ENCODE measurements around the gene GABRR2. TPM values are rescaled to one million over a fixed set of nuclear protein-coding genes. Genes with fewer than 3 reads are reported as not detected.

The GABRR2 gene
- polyA plus RNA-seq, 2 donors = 0.08 to 0.12 TPM

- no peaks in the 10 kb centered on the region for H3K36me3 ChIP-seq (ENCODE audit: control insufficient read depth in 2 of 2, insufficient read depth in 2 of 2, low read length in 1 of 2)
- H3K27me3 ChIP-seq (ENCODE audit: control insufficient read depth in 1 of 2, insufficient read depth in 2 of 2, low read length in 2 of 2) = no peaks in the 10 kb centered on the region
- H3K27ac ChIP-seq (ENCODE audit: low read depth in 2 of 2, low read length in 1 of 2) = peak overlapping the region; percentile 94 to 97
- H3K4me3 ChIP-seq (ENCODE audit: low read depth in 1 of 2, low read length in 2 of 2) = peak overlapping the region; percentile 80 to 98
- peaks cover 0 to 8% of the 10 kb centered on the region in 2 donors for H3K4me1 ChIP-seq (ENCODE audit: control insufficient read depth in 2 of 2, insufficient read depth in 2 of 2, low read length in 1 of 2)
- H3K9me3 ChIP-seq (ENCODE audit: control insufficient read depth in 2 of 2, insufficient read depth in 1 of 2, low read depth in 1 of 2, low read length in 1 of 2) = no peaks in the 10 kb centered on the region
- 41 to 49% methylated on average over 27 of the region's 27 CpGs for WGBS, 2 donors
Observed at GRCh38 chr6:89353118-89353556, 38.0 kb upstream of the GABRR2 start.

GRCh38 chr6:89352278-89353117, 37.4 kb upstream of the GABRR2 start, which contains the start of gene UBE2J1:
Gene UBE2J1 (minus strand): TSS chr6:89352722. CDS start chr6:89352569, 153 bp downstream.
- Histone ChIP-seq H3K27ac (ENCODE audit: low read depth in 2 of 2, low read length in 1 of 2) (peak within 1 kb of the TSS; percentile 94 to 97), H3K4me1 (ENCODE audit: control insufficient read depth in 2 of 2, insufficient read depth in 2 of 2, low read length in 1 of 2) (peaks cover 0 to 8% of the 10 kb centered on the region in 2 donors), H3K4me3 (ENCODE audit: low read depth in 1 of 2, low read length in 2 of 2) (peak within 1 kb of the TSS; percentile 80 to 98), H3K27me3 (ENCODE audit: control insufficient read depth in 1 of 2, insufficient read depth in 2 of 2, low read length in 2 of 2) (no peaks in the 10 kb centered on the region), H3K36me3 (ENCODE audit: control insufficient read depth in 2 of 2, insufficient read depth in 2 of 2, low read length in 1 of 2) (no peaks in the 10 kb centered on the region), H3K9me3 (ENCODE audit: control insufficient read depth in 2 of 2, insufficient read depth in 1 of 2, low read depth in 1 of 2, low read length in 1 of 2) (no peaks in the 10 kb centered on the region)
- 0% methylated on average over 48 to 102 of the region's 102 CpGs for WGBS, 2 donors

- Histone ChIP-seq H3K4me1 (ENCODE audit: control insufficient read depth in 2 of 2, insufficient read depth in 2 of 2, low read length in 1 of 2) (peaks cover 0 to 8% of the 10 kb centered on the region in 2 donors), H3K27ac (ENCODE audit: low read depth in 2 of 2, low read length in 1 of 2) (peak overlapping the region; percentile 94 to 97), H3K36me3 (ENCODE audit: control insufficient read depth in 2 of 2, insufficient read depth in 2 of 2, low read length in 1 of 2) (no peaks in the 10 kb centered on the region), H3K9me3 (ENCODE audit: control insufficient read depth in 2 of 2, insufficient read depth in 1 of 2, low read depth in 1 of 2, low read length in 1 of 2) (no peaks in the 10 kb centered on the region), H3K4me3 (ENCODE audit: low read depth in 1 of 2, low read length in 2 of 2) (peak overlapping the region; percentile 80 to 98), H3K27me3 (ENCODE audit: control insufficient read depth in 1 of 2, insufficient read depth in 2 of 2, low read length in 2 of 2) (no peaks in the 10 kb centered on the region)
- WGBS, 2 donors = 0 to 1% methylated on average over 12 of the region's 12 CpGs
Observed at GRCh38 chr6:89351671-89352277, 36.7 kb upstream of the GABRR2 start.

- Histone ChIP-seq H3K27me3 (ENCODE audit: control insufficient read depth in 1 of 2, insufficient read depth in 2 of 2, low read length in 2 of 2) (no peaks in the 10 kb centered on the region), H3K36me3 (ENCODE audit: control insufficient read depth in 2 of 2, insufficient read depth in 2 of 2, low read length in 1 of 2) (no peaks in the 10 kb centered on the region), H3K4me1 (ENCODE audit: control insufficient read depth in 2 of 2, insufficient read depth in 2 of 2, low read length in 1 of 2) (peaks cover 0 to 8% of the 10 kb centered on the region in 2 donors), H3K4me3 (ENCODE audit: low read depth in 1 of 2, low read length in 2 of 2) (peak overlapping the region in 1 of 2 donors; percentile 80), H3K27ac (ENCODE audit: low read depth in 2 of 2, low read length in 1 of 2) (peak overlapping the region in 1 of 2 donors; percentile 27), H3K9me3 (ENCODE audit: control insufficient read depth in 2 of 2, insufficient read depth in 1 of 2, low read depth in 1 of 2, low read length in 1 of 2) (no peaks in the 10 kb centered on the region)
- WGBS, 2 donors = 46 to 51% methylated on average over 4 of the region's 4 CpGs
Observed at GRCh38 chr6:89350281-89350966, 35.3 kb upstream of the GABRR2 start.

- Histone ChIP-seq H3K27ac (ENCODE audit: low read depth in 2 of 2, low read length in 1 of 2) (no peak overlapping the region), H3K36me3 (ENCODE audit: control insufficient read depth in 2 of 2, insufficient read depth in 2 of 2, low read length in 1 of 2) (no peaks in the 10 kb centered on the region), H3K9me3 (ENCODE audit: control insufficient read depth in 2 of 2, insufficient read depth in 1 of 2, low read depth in 1 of 2, low read length in 1 of 2) (no peaks in the 10 kb centered on the region), H3K4me3 (ENCODE audit: low read depth in 1 of 2, low read length in 2 of 2) (no peak overlapping the region), H3K27me3 (ENCODE audit: control insufficient read depth in 1 of 2, insufficient read depth in 2 of 2, low read length in 2 of 2) (no peaks in the 10 kb centered on the region), H3K4me1 (ENCODE audit: control insufficient read depth in 2 of 2, insufficient read depth in 2 of 2, low read length in 1 of 2) (peaks cover 0 to 8% of the 10 kb centered on the region in 2 donors)
- WGBS, 2 donors = 98% methylated on average over 1 of the region's 1 CpG
Observed at GRCh38 chr6:89348372-89348771, 33.3 kb upstream of the GABRR2 start.

- Histone ChIP-seq H3K9me3 (ENCODE audit: control insufficient read depth in 2 of 2, insufficient read depth in 1 of 2, low read depth in 1 of 2, low read length in 1 of 2) (no peaks in the 10 kb centered on the region), H3K36me3 (ENCODE audit: control insufficient read depth in 2 of 2, insufficient read depth in 2 of 2, low read length in 1 of 2) (no peaks in the 10 kb centered on the region), H3K27ac (ENCODE audit: low read depth in 2 of 2, low read length in 1 of 2) (no peak overlapping the region), H3K4me1 (ENCODE audit: control insufficient read depth in 2 of 2, insufficient read depth in 2 of 2, low read length in 1 of 2) (peaks cover 0 to 8% of the 10 kb centered on the region in 2 donors), H3K27me3 (ENCODE audit: control insufficient read depth in 1 of 2, insufficient read depth in 2 of 2, low read length in 2 of 2) (no peaks in the 10 kb centered on the region), H3K4me3 (ENCODE audit: low read depth in 1 of 2, low read length in 2 of 2) (no peak overlapping the region)
- WGBS, 2 donors = 63 to 81% methylated on average over 2 of the region's 2 CpGs
Observed at GRCh38 chr6:89347825-89348224, 32.7 kb upstream of the GABRR2 start.

- WGBS, 2 donors = 90 to 91% methylated on average over 4 of the region's 4 CpGs
- peaks cover 0 to 8% of the 10 kb centered on the region in 2 donors for H3K4me1 ChIP-seq (ENCODE audit: control insufficient read depth in 2 of 2, insufficient read depth in 2 of 2, low read length in 1 of 2)
Observed at GRCh38 chr6:89346433-89346832, 31.3 kb upstream of the GABRR2 start.

GRCh38 chr6:89339565-89339964, 24.5 kb upstream of the GABRR2 start:
- Histone ChIP-seq H3K9me3 (ENCODE audit: control insufficient read depth in 2 of 2, insufficient read depth in 1 of 2, low read depth in 1 of 2, low read length in 1 of 2) (no peaks in the 10 kb centered on the region), H3K36me3 (ENCODE audit: control insufficient read depth in 2 of 2, insufficient read depth in 2 of 2, low read length in 1 of 2) (peaks cover 3 to 5% of the 10 kb centered on the region in 2 donors), H3K4me1 (ENCODE audit: control insufficient read depth in 2 of 2, insufficient read depth in 2 of 2, low read length in 1 of 2) (no peaks in the 10 kb centered on the region), H3K27ac (ENCODE audit: low read depth in 2 of 2, low read length in 1 of 2) (no peak overlapping the region), H3K4me3 (ENCODE audit: low read depth in 1 of 2, low read length in 2 of 2) (no peak overlapping the region), H3K27me3 (ENCODE audit: control insufficient read depth in 1 of 2, insufficient read depth in 2 of 2, low read length in 2 of 2) (no peaks in the 10 kb centered on the region)
- 89 to 95% methylated on average over 2 of the region's 2 CpGs for WGBS, 2 donors

More at GRCh38 chr6:89346433-89346832, 31.3 kb upstream of the GABRR2 start:
- no peaks in the 10 kb centered on the region for H3K9me3 ChIP-seq (ENCODE audit: control insufficient read depth in 2 of 2, insufficient read depth in 1 of 2, low read depth in 1 of 2, low read length in 1 of 2)
- H3K36me3 ChIP-seq (ENCODE audit: control insufficient read depth in 2 of 2, insufficient read depth in 2 of 2, low read length in 1 of 2) = no peaks in the 10 kb centered on the region
- H3K27ac ChIP-seq (ENCODE audit: low read depth in 2 of 2, low read length in 1 of 2) = no peak overlapping the region
- H3K4me3 ChIP-seq (ENCODE audit: low read depth in 1 of 2, low read length in 2 of 2) = no peak overlapping the region
- H3K27me3 ChIP-seq (ENCODE audit: control insufficient read depth in 1 of 2, insufficient read depth in 2 of 2, low read length in 2 of 2) = no peaks in the 10 kb centered on the region

GRCh38 chr6:89335164-89335563, 20.1 kb upstream of the GABRR2 start:
- Histone ChIP-seq H3K4me1 (ENCODE audit: control insufficient read depth in 2 of 2, insufficient read depth in 2 of 2, low read length in 1 of 2) (no peaks in the 10 kb centered on the region), H3K27me3 (ENCODE audit: control insufficient read depth in 1 of 2, insufficient read depth in 2 of 2, low read length in 2 of 2) (no peaks in the 10 kb centered on the region), H3K4me3 (ENCODE audit: low read depth in 1 of 2, low read length in 2 of 2) (no peak overlapping the region), H3K9me3 (ENCODE audit: control insufficient read depth in 2 of 2, insufficient read depth in 1 of 2, low read depth in 1 of 2, low read length in 1 of 2) (no peaks in the 10 kb centered on the region), H3K27ac (ENCODE audit: low read depth in 2 of 2, low read length in 1 of 2) (no peak overlapping the region), H3K36me3 (ENCODE audit: control insufficient read depth in 2 of 2, insufficient read depth in 2 of 2, low read length in 1 of 2) (peaks cover 2 to 3% of the 10 kb centered on the region in 2 donors)
- 85 to 87% methylated on average over 3 of the region's 3 CpGs for WGBS, 2 donors
